ENCODE data around the gene SLCO3A1. TPM values are rescaled to one million over a fixed set of nuclear protein-coding genes. Genes with fewer than 3 reads are reported as not detected.
"Not testable (repeated sequence)": the region's sequence is repeated elsewhere in the genome, so short reads cannot be mapped to it uniquely, and the experiment has no call there.

SLCO3A1 gene
- total RNA-seq, 1 donor from 2014 or later: 56.8 TPM

DNA sequence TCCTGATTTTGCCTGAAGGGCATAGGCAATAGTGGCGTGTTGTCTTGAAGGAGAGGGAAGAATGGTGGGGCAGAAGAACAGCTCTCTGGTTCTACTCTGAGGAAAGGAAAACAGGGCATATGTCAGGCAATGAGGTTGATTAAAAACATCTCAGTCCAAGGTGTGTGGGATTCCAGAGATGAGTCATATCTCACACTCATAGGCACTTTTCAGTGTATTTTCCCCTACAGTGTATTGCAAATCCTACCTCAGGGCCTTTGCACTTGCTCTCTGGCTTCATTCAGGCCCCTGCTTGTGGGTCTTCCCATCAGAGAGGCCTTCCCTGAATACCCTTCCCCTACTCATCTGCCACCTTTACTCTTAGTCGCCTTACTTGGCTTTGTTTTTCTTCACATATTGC lies 107.8 kb downstream of the SLCO3A1 start:
- intact Hi-C loops (cut with micrococcal nuclease): no loop called here
- Histone ChIP-seq H3K4me1 (peaks cover 51% of the 10 kb centered on the region), H3K4me3 (no peak overlapping the region), H3K9me3 (replicated peaks) (no peaks in the 10 kb centered on the region), H3K36me3 (no peaks in the 10 kb centered on the region), H3K27ac (replicated peaks) (peak overlapping the region; percentile 68), H3K27me3 (ENCODE audit: low read depth) (no peaks in the 10 kb centered on the region)
- TF ChIP-seq, protein P1, sequence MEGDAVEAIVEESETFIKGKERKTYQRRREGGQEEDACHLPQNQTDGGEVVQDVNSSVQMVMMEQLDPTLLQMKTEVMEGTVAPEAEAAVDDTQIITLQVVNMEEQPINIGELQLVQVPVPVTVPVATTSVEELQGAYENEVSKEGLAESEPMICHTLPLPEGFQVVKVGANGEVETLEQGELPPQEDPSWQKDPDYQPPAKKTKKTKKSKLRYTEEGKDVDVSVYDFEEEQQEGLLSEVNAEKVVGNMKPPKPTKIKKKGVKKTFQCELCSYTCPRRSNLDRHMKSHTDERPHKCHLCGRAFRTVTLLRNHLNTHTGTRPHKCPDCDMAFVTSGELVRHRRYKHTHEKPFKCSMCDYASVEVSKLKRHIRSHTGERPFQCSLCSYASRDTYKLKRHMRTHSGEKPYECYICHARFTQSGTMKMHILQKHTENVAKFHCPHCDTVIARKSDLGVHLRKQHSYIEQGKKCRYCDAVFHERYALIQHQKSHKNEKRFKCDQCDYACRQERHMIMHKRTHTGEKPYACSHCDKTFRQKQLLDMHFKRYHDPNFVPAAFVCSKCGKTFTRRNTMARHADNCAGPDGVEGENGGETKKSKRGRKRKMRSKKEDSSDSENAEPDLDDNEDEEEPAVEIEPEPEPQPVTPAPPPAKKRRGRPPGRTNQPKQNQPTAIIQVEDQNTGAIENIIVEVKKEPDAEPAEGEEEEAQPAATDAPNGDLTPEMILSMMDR (IDR thresholded peaks at IDR 0.05; ENCODE audit: borderline replicate concordance): no peak
- DNase-seq: no peak

DNA sequence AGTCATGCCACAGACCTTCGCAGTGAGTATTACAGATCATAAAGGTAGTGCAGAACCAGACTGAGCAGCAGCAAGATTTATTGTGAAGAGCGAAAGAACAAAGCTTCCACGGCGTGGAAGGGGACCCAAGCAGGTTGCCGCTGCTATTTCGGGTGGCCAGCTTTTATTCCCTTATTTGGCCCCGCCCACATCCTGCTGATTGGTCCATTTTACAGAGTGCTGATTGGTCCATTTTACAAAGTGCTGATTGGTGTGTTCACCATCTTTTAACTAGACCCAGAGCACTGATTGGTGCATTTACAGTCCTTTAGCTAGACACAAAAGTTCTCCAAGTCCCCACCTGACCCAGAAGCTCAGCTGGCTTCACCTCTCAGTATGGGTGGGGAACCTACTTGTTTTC lies 110.2 kb downstream of the SLCO3A1 start:
- DNase-seq; H3K4me3 ChIP-seq; H3K27me3 ChIP-seq (ENCODE audit: low read depth); H3K9me3 ChIP-seq (replicated peaks); H3K27ac ChIP-seq (replicated peaks); intact Hi-C loops (cut with micrococcal nuclease); H3K36me3 ChIP-seq: not testable (repeated sequence)
- H3K4me1 ChIP-seq: peaks cover 67% of the 10 kb centered on the region

DNA sequence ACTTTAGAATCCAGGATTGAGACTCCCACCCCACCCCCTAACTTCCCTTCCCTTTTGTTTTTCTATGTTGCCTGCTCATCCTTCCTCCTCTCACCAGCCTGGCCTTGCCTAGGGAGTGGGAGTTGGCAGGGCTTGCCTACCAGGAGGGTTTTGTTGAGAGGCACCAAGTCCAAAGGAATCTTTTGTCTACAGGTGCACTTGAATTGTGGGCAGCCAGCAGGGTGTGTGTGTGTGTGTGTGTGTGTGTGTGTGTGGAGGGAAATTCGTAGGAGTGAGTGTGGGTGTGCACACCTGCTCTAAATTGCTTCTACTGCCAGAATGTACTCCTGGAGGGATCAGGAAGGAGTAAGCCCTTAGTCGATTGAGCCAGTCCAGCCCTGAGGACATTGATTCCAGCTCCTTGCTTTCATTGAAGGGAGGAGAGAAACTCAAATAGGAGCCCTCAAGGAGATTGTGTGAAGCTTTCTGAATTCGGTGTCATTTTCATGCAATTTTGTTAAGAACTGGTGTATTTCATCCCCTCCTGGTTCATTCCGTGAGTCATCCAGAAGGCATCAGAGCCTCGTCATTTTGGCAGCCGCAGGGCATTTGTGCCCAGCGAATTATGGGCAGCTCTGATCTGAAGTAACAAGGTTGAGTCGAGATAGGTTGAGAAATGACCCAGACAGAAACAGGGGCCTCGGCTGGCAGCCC lies 112.1 kb downstream of the SLCO3A1 start:
- peak overlapping the region; percentile 21 for H3K27ac ChIP-seq (replicated peaks)
- intact Hi-C loops (cut with micrococcal nuclease): no loop called here

DNA sequence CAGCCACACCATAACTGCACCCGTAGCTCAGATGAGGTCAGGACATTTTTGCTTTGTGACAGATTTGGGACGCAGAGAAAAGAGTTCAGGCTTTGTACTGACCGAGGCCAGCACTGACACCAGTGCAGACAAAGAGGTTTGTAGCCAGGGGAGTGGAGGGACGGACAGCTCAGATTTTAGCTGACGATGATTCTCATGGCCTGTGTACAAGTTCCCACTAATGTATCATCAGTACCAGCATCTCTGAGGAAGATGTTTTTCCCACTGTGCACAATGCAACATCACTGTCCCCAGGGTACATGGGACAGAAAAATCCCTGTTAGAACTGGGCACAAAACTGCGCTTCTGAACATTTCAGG lies 112.7 kb downstream of the SLCO3A1 start:
- DNase-seq: no peak
- no peaks in the 10 kb centered on the region for H3K9me3 ChIP-seq (replicated peaks)
- H3K36me3 ChIP-seq: no peaks in the 10 kb centered on the region
- H3K27me3 ChIP-seq (ENCODE audit: low read depth): no peaks in the 10 kb centered on the region
- H3K27ac ChIP-seq (replicated peaks): peak overlapping the region; percentile 9
- H3K4me1 ChIP-seq: peaks cover 91% of the 10 kb centered on the region
- TF ChIP-seq, protein P1 (IDR thresholded peaks at IDR 0.05; ENCODE audit: borderline replicate concordance): no peak
- intact Hi-C loops (cut with micrococcal nuclease): no loop called here
- no peak overlapping the region for H3K4me3 ChIP-seq

More for the DNA sequence above, 112.1 kb downstream of the SLCO3A1 start:
- DNase-seq: no peak
- H3K27me3 ChIP-seq (ENCODE audit: low read depth): no peaks in the 10 kb centered on the region
- no peak overlapping the region for H3K4me3 ChIP-seq
- no peaks in the 10 kb centered on the region for H3K9me3 ChIP-seq (replicated peaks)
- TF ChIP-seq, protein P1 (IDR thresholded peaks at IDR 0.05; ENCODE audit: borderline replicate concordance): no peak
- no peaks in the 10 kb centered on the region for H3K36me3 ChIP-seq
- peaks cover 86% of the 10 kb centered on the region for H3K4me1 ChIP-seq

DNA sequence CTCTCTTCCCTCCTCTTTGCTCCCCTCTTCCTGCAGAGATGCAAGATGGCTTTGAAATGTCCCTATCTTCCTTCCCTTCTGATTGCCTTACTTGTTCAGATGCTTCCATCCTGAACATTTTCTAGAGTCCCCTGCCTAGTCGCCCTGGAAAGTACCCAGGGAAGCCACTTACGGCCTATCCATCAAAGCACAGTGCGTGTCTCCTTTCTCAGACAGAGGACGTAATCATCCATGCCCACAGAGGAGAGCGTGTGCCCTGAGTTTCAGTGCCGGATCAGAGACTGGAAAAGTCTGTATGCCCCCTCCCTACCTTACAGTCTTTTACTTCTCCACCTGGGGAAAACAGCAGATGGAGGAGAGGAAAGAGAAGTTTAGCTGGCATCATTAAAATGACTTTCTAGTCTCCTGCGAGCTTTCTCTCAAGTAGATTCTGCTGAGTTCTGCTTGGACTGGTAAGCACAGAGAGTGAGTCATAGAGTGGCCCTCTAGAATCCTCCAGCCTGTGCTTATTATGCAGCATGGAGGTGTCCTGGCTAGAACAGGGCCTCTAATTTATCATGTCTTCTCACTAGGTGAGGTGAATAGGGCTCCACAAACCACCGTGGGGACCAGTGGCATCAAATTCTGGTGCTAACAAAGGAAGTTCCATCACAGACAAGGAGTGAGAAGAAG lies 114.6 kb downstream of the SLCO3A1 start:
- intact Hi-C loops (cut with micrococcal nuclease): no loop called here
- H3K27me3 ChIP-seq (ENCODE audit: low read depth): no peaks in the 10 kb centered on the region
- TF ChIP-seq, protein P1 (IDR thresholded peaks at IDR 0.05; ENCODE audit: borderline replicate concordance): no peak
- no peaks in the 10 kb centered on the region for H3K9me3 ChIP-seq (replicated peaks)
- H3K4me1 ChIP-seq: peaks cover 82% of the 10 kb centered on the region
- no peak overlapping the region for H3K4me3 ChIP-seq
- no peaks in the 10 kb centered on the region for H3K36me3 ChIP-seq
- no peak overlapping the region for H3K27ac ChIP-seq (replicated peaks)
- DNase-seq: no peak

DNA sequence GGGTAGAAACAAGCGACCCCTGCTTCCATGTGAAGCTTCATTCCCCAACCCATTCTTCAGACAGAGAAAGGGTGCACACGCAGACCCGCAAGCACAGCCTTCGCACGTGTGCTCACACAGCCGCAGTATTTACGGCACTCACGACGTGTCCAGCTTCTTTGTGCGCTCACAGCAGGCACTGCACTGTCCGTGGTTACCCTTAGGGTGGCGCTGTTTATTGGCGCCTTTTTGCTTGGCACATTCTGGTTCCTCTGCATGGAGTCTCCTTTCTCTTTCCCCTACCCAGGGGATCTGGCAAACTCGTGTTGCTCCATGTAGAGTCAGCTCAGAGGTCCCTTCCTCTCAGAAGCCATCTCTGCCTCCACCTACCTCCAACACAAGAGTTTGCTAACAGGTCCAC lies 115.1 kb downstream of the SLCO3A1 start:
- TF ChIP-seq, protein P1 (IDR thresholded peaks at IDR 0.05; ENCODE audit: borderline replicate concordance): no peak
- H3K4me1 ChIP-seq: peaks cover 85% of the 10 kb centered on the region
- no peak for DNase-seq
- no peaks in the 10 kb centered on the region for H3K27me3 ChIP-seq (ENCODE audit: low read depth)
- H3K27ac ChIP-seq (replicated peaks): no peak overlapping the region
- intact Hi-C loops (cut with micrococcal nuclease): no loop called here
- no peak overlapping the region for H3K4me3 ChIP-seq
- H3K36me3 ChIP-seq: no peaks in the 10 kb centered on the region
- no peaks in the 10 kb centered on the region for H3K9me3 ChIP-seq (replicated peaks)
